ENCODE results near the gene CBFA2T3.
"Not testable (repeated sequence)": the region's sequence is repeated elsewhere in the genome, so short reads cannot be mapped to it uniquely, and the experiment has no call there.

Gene CBFA2T3

DNA sequence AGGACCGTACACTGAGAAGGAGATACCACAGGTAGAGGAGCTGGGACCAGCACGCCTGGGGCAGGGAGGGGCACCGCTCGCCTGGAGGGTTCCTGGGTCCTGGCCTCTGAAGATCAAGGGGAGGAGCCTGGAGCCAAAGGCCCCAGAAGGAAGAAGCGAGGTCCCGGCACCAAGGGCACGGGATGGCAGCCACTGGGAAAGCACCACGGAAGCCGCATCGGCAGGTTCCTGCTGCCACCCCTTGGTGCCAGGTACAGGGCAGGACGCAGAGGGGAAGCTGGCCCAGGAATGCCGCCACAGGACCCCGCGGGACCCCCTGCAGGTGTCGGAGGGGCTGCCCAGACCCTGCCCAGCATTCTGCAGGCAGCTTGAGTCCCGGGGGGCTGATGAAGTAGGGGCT lies 42.5 kb upstream of the CBFA2T3 start:
- Histone ChIP-seq H3K9me2 (replicated peaks; ENCODE audit: low read depth, low read length) (no peaks in the 10 kb centered on the region), H3F3A (ENCODE audit: low read depth) (no peaks in the 10 kb centered on the region), H3K4me1 (ENCODE audit: insufficient read depth, low read length, poor library complexity, severe bottlenecking) (no peaks in the 10 kb centered on the region), H3K9me3 (ENCODE audit: insufficient read depth, low read depth, low read length) (no peaks in the 10 kb centered on the region), H3K36me3 (ENCODE audit: insufficient read depth, low read length) (no peaks in the 10 kb centered on the region), H4K20me1 (ENCODE audit: insufficient read depth, low read length, poor library complexity, severe bottlenecking) (no peaks in the 10 kb centered on the region), H2AFZ (ENCODE audit: low read length) (no peak overlapping the region), H3K27me3 (ENCODE audit: insufficient read depth, low read length, poor library complexity, severe bottlenecking) (no peaks in the 10 kb centered on the region), H3K4me3 (ENCODE audit: low read length, poor library complexity, severe bottlenecking) (no peak overlapping the region), H3K79me2 (ENCODE audit: insufficient read depth, low read length) (no peaks in the 10 kb centered on the region), H3K4me2 (ENCODE audit: low read depth, low read length, poor library complexity, severe bottlenecking) (no peak overlapping the region), H3K9ac (ENCODE audit: low read depth, low read length, poor library complexity, severe bottlenecking) (no peak overlapping the region)
- TF ChIP-seq, protein P1, sequence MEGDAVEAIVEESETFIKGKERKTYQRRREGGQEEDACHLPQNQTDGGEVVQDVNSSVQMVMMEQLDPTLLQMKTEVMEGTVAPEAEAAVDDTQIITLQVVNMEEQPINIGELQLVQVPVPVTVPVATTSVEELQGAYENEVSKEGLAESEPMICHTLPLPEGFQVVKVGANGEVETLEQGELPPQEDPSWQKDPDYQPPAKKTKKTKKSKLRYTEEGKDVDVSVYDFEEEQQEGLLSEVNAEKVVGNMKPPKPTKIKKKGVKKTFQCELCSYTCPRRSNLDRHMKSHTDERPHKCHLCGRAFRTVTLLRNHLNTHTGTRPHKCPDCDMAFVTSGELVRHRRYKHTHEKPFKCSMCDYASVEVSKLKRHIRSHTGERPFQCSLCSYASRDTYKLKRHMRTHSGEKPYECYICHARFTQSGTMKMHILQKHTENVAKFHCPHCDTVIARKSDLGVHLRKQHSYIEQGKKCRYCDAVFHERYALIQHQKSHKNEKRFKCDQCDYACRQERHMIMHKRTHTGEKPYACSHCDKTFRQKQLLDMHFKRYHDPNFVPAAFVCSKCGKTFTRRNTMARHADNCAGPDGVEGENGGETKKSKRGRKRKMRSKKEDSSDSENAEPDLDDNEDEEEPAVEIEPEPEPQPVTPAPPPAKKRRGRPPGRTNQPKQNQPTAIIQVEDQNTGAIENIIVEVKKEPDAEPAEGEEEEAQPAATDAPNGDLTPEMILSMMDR (conservative IDR thresholded peaks at IDR 0.05; ENCODE audit: low read length) = no peak
- no peak for TF ChIP-seq EZH2phosphoT487 (IDR thresholded peaks at IDR 0.05; ENCODE audit: borderline replicate concordance)

DNA sequence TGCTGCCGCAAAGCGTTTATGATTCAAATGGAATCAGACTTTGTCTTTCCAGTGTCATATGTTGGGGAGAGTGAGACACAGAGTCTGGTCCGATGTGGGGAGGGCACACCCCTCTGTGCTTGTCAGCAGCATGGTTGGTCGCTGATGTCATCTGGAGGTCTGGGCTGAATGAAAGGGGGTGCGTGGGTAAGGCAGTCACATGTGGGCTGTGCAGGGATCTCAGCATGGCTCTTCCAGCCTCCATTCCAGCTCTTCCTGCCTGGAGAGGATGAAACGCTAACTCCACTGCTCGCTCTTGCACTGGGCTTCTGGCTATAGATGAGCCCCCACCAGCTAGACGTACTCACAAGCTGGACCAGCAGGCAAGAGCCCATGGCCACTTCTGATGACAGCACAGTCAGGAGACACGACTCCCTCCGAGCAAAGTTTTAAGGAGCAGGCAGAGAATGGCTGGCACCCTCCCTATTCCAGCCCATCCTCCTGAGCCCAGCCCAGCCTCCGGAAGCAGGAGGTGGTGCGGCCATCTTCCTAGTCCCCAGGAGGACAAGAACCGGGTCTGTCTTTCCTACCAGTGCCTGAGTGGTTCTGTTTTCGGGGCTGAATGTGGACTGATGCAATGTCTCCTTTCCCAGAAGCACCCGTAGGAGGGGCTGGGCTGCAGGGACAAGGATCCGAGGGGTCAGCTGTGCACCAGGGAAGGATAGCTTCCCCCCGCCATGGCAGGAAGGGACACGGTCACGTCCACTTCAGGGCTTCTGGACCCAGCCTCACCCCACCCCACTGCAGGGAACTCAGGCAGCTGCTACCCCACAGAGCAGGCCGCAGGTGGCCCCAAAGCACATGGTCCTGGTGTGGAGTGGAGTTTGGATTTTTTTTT lies 41.5 kb upstream of the CBFA2T3 start:
- no peaks in the 10 kb centered on the region for H3K9me3 ChIP-seq (ENCODE audit: insufficient read depth, low read depth, low read length)
- H3F3A ChIP-seq (ENCODE audit: low read depth) = no peaks in the 10 kb centered on the region
- H3K4me3 ChIP-seq (ENCODE audit: low read length, poor library complexity, severe bottlenecking) = no peak overlapping the region
- no peaks in the 10 kb centered on the region for H3K27me3 ChIP-seq (ENCODE audit: insufficient read depth, low read length, poor library complexity, severe bottlenecking)
- H3K9ac ChIP-seq (ENCODE audit: low read depth, low read length, poor library complexity, severe bottlenecking) = no peak overlapping the region
- TF ChIP-seq, protein P1 (conservative IDR thresholded peaks at IDR 0.05; ENCODE audit: low read length) = no peak
- no peak for TF ChIP-seq EZH2phosphoT487 (IDR thresholded peaks at IDR 0.05; ENCODE audit: borderline replicate concordance)
- H3K4me2 ChIP-seq (ENCODE audit: low read depth, low read length, poor library complexity, severe bottlenecking) = no peak overlapping the region
- H4K20me1 ChIP-seq (ENCODE audit: insufficient read depth, low read length, poor library complexity, severe bottlenecking) = no peaks in the 10 kb centered on the region
- H3K4me1 ChIP-seq (ENCODE audit: insufficient read depth, low read length, poor library complexity, severe bottlenecking) = no peaks in the 10 kb centered on the region
- H3K79me2 ChIP-seq (ENCODE audit: insufficient read depth, low read length) = no peaks in the 10 kb centered on the region
- no peaks in the 10 kb centered on the region for H3K36me3 ChIP-seq (ENCODE audit: insufficient read depth, low read length)
- H3K9me2 ChIP-seq (replicated peaks; ENCODE audit: low read depth, low read length) = no peaks in the 10 kb centered on the region
- H2AFZ ChIP-seq (ENCODE audit: low read length) = no peak overlapping the region

DNA sequence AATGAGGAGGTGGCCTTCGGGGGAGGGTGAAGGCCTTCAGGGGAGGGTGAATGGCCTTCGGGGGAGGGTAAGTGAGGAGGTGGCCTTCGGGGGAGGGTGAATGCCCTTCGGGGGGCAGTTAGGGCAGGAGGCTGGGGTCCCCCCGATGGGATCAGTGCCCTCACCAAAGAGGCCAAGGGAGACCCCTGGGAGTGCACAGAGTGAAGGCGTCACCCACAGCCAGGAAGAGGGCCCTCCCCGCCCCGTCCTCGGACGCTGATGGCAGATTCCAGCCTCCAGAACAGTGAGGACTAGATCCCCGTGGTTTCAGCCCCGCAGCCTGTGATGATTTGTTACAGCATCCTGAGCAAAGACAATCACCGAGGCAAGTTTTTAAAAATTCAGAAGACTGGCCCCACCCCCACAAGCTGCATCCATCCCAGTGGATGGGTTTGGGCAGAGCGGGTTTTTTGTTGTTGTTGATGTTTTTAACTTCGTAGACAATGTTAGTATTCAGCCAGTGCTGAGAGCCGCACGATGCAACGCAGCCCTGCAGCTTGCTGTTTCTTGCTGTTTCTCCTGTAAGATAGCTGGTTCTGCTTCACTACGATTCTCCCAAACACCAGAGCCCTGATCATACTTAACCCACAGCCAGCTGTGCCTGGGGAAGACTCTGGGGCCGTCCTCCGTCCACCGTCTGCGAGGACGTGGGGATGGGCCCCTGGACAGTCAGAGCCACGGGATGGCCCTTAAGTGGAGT lies 40.7 kb upstream of the CBFA2T3 start:
- Histone ChIP-seq H2AFZ (ENCODE audit: low read length) (no peak overlapping the region), H3K79me2 (ENCODE audit: insufficient read depth, low read length) (no peaks in the 10 kb centered on the region), H4K20me1 (ENCODE audit: insufficient read depth, low read length, poor library complexity, severe bottlenecking) (no peaks in the 10 kb centered on the region), H3K9ac (ENCODE audit: low read depth, low read length, poor library complexity, severe bottlenecking) (no peak overlapping the region), H3K4me1 (ENCODE audit: insufficient read depth, low read length, poor library complexity, severe bottlenecking) (no peaks in the 10 kb centered on the region), H3K9me3 (ENCODE audit: insufficient read depth, low read depth, low read length) (no peaks in the 10 kb centered on the region), H3K4me3 (ENCODE audit: low read length, poor library complexity, severe bottlenecking) (no peak overlapping the region), H3K9me2 (replicated peaks; ENCODE audit: low read depth, low read length) (no peaks in the 10 kb centered on the region), H3K36me3 (ENCODE audit: insufficient read depth, low read length) (no peaks in the 10 kb centered on the region), H3F3A (ENCODE audit: low read depth) (no peaks in the 10 kb centered on the region), H3K27me3 (ENCODE audit: insufficient read depth, low read length, poor library complexity, severe bottlenecking) (no peaks in the 10 kb centered on the region), H3K4me2 (ENCODE audit: low read depth, low read length, poor library complexity, severe bottlenecking) (no peak overlapping the region)
- TF ChIP-seq, protein P1 (conservative IDR thresholded peaks at IDR 0.05; ENCODE audit: low read length) = no peak
- no peak for TF ChIP-seq EZH2phosphoT487 (IDR thresholded peaks at IDR 0.05; ENCODE audit: borderline replicate concordance)

DNA sequence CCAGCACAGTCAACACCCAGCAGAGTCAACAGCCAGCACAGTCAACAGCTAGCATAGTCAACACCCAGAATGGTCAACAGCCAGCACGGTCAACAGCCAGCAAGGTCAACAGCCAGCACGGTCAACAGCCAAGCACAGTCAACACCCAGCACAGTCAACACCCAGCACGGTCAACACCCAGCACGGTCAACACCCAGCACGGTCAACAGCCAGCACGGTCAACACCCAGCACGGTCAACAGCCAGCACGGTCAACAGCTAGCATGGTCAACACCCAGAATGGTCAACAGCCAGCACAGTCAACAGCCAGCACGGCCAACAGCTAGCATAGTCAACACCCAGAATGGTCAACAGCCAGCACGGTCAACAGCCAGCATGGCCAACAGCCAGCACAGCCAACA lies 39.6 kb upstream of the CBFA2T3 start:
- H3K9ac ChIP-seq (ENCODE audit: low read depth, low read length, poor library complexity, severe bottlenecking); H3K9me3 ChIP-seq (ENCODE audit: insufficient read depth, low read depth, low read length); H3K9me2 ChIP-seq (replicated peaks; ENCODE audit: low read depth, low read length); H3K4me1 ChIP-seq (ENCODE audit: insufficient read depth, low read length, poor library complexity, severe bottlenecking); H3K27me3 ChIP-seq (ENCODE audit: insufficient read depth, low read length, poor library complexity, severe bottlenecking); H2AFZ ChIP-seq (ENCODE audit: low read length); H3K79me2 ChIP-seq (ENCODE audit: insufficient read depth, low read length); H3K4me2 ChIP-seq (ENCODE audit: low read depth, low read length, poor library complexity, severe bottlenecking); H3K4me3 ChIP-seq (ENCODE audit: low read length, poor library complexity, severe bottlenecking); H3F3A ChIP-seq (ENCODE audit: low read depth); H4K20me1 ChIP-seq (ENCODE audit: insufficient read depth, low read length, poor library complexity, severe bottlenecking); H3K36me3 ChIP-seq (ENCODE audit: insufficient read depth, low read length): not testable (repeated sequence)

Data from Loucy (cell line).